SKM-1 treated with dmso at 0.1 percent for 144 hours (cell line): ENCODE measurements around the gene CD27.
"Not testable (repeated sequence)": the region's sequence is repeated elsewhere in the genome, so short reads cannot be mapped to it uniquely, and the experiment has no call there.

Source experiments
- DNase-seq: peaks from one replicate; lab custom pipeline; 2025; ENCODE audit not compliant: unreplicated experiment; lab: John Stamatoyannopoulos, UW

Gene CD27

DNA sequence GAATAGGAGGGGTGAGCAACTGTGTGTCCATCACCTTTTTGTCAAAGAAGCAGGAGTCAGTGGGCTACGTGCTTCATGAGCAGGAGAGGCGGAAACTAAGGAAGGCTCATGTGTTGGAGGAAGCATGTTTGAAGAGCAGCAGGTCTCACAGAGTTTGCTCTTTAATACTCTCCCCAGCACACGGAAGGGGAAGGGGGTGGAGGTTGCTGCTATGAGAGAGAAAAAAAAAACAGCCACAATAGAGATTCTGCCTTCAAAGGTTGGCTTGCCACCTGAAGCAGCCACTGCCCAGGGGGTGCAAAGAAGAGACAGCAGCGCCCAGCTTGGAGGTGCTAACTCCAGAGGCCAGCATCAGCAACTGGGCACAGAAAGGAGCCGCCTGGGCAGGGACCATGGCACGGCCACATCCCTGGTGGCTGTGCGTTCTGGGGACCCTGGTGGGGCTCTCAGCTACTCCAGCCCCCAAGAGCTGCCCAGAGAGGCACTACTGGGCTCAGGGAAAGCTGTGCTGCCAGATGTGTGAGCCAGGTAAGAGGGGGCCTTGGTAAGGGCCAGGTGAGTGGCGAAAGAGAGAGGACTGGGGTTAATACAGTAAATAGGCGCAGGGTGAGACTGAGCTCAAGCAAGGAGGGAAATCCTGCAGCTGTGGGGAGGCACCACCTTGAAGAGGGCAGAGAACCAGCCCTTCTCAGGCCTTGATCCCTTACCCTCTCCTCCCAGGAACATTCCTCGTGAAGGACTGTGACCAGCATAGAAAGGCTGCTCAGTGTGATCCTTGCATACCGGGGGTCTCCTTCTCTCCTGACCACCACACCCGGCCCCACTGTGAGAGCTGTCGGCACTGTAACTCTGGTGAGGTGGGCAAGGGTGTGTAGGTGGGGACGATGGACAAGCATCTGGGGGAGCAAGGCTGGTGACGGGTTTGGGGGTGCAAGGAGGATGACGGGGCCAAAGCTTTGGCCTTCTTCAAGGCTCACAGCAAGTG, at the start of gene CD27:
CD27 (plus strand) TSS at position 252 of the 985 bp plus-strand sequence; CDS start at position 393, 141 bp downstream.
- DNase-seq: no peak

DNA sequence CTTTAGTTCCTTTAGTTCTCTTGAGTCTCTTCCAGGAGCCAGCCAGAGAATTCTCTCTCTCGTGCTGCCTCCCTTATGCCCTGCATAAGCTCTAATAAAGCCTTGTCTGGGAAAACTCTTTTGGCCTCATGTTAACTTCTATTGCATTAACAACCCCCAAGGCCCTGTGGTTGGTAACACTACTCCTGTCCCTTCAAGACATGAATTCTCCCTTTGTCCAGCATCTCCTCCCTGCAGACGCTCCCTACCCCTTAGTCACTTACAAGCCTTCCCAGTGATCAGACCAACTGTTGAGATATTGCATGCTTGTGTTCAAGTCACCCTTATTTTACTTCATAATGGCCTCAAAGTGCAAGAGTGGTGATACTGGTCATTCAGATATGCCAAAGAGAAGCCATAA, 48.7 kb upstream of the CD27 start:
- DNase-seq: no peak

DNA sequence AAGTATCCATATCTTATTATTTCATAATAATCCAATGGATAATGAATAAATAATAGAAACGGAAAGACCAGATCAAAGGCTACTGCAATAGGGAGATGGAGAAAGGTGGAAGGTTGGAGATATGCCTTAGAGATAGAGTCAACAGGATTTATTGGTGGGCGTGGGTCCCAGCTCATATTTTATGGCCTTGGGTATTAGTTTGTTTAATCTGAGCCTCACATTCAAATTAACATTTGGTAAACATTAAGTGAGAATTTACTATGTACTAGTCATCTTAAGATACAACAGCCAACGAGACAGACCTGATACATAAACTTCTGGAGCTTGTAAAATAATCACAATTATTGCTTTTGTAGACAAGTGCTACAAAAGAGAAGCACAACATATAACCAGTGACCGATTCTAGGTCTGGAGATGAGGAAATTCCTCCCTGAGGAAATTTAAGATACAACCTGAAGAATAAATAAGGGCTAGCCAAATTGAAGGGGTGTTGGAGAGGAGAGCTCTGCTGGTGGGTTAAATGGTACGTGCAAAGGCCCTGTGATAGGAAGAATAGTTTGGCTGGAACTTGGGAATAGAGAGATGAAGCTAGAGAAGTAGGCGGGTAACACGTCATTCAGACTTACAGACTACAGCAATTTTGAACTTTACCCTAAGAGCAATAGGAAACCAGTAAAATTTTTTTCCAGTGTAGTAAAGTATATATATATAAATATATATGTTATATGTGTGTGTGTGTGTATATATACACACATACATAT, 44.7 kb upstream of the CD27 start:
- DNase-seq: no peak

DNA sequence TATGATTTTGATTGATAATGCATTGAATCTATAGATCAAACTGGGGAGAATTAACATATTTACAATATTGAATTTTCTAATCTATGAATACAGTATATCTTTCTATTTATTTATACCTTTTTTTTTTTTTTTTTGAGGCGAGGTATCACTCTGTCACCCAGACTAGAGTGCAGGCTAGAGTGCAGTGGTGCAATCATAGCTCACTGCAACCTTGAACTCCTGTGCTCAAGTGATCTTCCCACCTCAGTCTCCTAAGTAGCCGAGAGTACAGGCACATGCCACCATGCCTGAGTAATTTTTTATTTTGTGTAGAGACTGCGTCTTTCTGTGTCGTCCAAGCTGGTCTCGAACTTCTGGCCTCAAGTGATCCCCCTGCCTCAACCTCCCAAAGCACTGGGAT, 40.4 kb upstream of the CD27 start:
- no peak for DNase-seq

DNA sequence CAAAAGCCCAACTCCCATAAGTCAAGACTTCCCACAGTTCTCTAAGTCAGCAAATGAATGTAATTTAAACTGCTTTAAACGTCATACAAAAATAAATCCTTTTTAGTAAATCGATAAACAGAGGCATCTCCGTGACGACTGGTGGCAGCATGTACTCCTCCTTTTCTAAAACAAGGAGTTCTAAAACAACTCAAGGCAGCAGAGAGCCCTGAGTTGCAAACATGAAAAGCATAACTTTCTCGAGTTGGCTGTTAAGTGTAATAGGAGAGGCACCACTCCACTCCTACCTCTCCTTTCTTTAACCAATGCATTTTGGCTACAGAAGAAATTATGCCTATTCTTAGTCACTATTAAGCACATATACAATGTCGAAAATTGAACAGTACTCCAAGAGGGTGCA, 38.8 kb upstream of the CD27 start:
- DNase-seq: no peak

DNA sequence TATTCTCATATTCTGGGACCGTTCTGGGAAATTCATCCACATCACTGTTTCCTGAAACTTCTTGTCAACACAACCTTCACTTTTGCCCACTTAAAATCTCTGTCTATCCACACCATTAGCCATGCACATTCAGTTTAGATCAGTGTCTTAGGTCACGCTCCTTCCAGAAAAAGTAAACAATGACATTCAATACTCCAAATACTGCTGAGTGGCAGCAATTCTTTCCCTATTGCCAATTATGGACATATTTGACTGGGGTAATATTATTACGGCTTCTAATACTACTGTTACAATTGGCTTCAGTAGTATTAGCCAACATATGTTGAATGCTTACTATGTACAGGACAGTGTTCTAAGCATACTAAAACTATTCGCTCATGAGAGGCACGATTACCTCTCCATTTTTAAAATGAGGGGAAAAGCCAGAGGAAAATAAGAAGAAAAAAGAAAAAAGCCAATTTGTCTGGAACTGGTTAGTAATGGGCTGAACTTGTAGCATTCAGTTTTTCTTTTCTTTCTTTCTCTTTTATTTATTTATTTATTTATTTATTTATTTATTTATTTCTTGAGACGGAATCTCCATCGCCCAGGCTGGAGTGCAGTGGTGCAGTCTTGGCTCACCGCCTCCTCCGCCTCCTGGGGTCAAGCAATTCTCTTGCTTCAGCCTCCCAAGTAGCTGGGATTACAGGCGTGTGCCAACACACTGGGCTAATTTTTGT, 37.4 kb upstream of the CD27 start:
- DNase-seq: no peak

DNA sequence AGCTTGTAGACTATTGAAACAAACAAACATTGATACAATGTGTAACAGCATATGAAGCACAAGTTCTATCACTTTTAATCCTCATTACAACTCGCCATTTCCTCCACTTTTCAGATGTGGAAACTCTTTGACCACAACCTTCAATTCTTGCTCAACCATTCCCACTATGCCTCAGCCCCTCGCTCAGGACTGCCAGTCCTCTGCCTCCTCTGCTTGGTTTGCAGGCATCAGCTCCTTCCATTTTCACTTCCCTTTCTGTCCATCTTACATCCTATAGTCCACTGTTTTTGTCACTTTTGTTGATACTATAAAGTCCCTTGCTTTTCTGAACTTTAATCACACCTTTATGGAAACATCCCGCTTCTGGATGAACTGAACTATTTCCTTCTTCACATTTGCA, 28.2 kb upstream of the CD27 start:
- DNase-seq: peak; percentile 79

DNA sequence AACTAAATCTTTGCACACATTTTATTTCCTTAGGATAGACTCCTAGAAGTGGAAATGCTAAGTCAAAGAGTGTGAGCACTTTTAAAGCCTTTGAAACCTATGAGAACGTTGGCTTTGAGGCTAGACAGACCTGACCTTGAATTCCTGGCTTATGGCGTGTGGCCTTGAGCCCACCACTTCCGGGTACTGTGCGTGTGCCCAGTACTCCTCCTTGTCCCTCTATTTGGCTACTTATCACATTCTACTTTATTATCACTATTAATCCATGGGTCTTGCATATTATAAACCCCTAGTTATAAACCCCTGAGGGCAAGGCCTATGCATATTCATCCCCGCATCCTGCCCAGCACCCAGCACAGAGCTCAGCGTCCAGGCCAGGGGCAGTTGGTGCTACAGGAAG, 26.0 kb upstream of the CD27 start:
- no peak for DNase-seq

DNA sequence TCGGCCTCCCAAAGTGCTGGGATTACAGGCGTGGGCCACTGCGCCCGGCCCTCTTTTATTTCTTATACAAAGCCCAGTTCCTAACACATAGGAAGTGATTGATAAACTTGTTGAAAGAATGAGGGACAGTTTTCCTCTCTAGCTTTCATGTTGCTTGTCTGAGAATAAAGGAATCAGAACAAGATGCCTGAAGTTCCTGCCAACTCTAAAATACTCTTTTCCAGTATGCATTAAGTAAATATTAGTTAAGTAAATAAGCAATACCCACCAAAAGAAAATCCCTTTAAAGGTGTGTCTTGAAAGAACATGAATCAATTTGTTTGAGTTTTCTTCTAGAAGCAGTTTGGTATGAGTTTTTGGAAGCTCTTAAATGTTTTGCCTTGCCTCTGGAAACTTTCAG, 24.4 kb upstream of the CD27 start:
- DNase-seq: no peak

DNA sequence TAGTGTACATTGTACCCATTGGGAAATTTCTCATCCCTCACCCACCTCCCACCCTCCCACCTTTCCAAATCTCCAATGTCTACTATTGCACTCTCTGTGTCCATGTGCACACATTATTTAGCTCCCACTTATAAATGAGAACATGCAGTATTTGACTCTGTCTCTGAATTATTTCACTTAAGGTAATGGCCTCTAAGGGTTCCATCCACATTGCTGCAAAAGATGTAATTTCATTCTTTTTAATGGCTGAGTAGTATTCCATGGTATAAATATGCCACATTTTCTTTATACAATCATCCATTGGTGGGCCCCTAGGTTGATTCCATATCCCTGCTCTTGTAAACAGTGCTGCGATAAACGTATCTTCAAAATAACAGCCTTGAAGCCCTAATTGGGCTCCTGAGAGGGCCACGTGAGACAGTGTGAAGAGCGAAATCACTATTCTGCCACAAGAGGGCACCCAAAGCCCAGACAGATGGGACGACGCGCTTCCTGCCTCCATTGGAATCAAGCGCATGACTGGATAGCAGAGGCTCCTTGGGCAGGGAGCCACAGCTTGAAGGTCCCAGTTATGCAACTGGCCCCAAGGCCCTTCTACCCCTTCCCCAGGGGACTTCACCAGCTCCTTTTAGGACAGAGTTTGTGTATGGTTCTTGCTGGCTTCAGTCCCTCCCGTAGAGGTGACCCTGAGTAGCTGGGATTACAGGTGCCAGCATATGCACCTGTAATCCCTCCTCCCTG, 21.3 kb upstream of the CD27 start:
- peak; percentile 60 for DNase-seq

DNA sequence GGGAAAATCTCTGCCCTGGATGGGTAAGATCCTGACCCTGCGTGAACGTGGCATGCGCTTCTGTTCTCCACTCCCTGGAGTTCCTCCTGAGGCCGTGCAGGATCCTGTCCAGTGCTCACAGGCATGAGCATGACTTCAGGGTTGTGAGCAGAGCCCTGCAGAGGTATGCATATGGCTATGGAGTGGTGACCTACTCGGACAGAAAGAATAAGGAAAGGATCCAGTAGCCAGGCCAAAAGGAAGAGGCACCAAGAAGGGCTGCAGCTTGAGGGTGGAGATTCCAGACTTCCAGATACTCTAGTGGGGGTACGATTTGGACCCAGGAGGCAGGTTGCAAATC, 20.8 kb upstream of the CD27 start:
- DNase-seq: no peak

DNA sequence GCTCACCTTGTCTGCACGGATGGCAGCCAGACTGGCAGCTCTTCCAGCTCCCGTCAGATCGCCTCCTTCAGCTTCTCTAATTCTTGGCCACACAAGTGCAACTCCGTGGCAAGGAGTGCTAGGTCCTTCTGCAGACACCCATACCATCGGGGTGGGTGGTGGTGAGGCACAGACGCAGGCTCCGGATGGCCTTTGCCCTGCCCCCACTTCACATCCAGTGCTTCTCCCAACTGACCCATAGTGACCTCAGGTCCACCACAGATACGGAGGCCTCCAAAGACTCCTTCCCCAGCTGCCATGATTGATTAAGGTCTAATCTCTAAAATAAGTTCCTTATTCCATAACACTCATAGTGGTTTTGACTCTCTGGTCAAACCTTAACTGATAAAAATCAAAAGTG, 19.9 kb upstream of the CD27 start:
- no peak for DNase-seq

DNA sequence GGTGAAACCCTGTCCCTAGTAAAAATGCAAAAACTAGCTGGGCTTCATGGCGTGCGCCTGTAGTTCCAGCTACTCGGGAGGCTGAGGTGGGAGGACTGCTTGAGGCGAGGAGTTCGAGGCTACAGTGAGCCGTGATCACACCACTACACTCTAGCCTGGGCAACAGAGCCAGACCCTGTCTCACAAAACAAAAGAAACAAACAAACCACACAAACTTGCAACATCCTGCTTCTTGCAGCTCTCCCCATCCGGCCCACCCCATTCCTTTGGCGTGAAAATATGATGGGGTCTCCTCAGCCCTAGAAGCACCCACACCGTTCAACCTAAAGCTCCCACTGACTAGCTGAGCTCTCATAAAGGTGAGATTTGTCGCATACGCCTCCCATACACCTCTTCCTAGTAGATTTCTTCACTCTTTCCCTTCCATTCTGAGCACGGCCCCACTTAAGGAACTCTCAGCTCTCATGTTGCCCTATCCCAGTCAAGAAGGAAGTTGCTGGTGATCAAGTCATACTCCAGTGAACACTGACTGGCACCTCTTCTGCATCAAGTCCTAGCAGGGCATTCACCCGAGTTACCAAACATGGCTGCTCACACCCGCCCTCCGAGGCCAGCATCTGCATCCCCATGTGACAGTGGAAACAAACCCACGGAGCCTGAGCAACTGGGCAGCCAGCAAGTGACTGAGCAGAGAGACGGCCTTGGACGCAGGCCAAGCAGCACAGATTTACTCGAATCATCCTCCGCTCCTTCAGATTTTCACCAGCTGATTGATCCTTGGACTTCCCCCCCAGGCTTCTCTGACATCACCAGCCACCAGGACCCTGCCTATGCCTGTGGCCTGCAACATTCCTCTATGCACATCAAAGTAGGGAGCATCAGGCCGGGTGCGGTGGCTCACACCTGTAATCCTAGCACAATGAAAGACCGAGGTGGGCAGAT, 18.9 kb upstream of the CD27 start:
- DNase-seq: no peak

DNA sequence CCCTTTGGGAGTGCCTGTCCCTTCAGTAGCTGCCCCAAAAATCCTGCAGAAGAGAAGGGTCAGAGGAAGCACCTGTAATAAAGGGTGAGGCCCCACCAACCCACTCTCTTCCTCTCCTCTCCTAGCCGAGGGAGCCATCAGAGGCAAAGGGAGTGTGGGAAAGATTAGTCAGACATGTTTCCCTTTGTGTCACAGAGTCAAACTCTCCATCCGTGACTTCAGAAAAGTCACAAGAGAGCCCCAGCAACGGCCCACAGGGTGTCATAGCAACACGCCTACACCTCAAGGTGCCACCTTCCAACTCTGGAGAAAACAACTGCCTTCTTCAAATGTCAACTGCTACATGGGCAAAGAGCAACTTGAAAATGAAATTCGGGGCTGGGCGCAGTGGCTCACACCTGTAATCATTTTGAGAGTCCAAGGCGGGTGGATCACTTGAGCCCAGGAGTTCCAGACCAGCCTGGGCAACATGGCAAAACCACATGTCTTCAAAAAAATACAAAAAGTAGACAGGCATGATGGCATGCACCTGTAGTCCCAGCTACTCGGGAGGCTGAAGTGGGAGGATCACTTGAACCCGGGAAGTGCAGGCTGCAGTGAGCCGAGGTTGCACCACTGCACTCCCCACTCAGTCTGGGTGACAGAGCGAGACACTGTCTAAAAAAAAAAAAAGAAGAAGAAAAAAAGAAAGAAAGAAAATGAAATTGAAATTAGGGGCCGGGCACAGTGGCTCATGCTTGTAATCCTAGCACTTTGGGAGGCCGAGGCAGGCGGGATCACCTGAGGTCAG, 17.7 kb upstream of the CD27 start:
- no peak for DNase-seq

DNA sequence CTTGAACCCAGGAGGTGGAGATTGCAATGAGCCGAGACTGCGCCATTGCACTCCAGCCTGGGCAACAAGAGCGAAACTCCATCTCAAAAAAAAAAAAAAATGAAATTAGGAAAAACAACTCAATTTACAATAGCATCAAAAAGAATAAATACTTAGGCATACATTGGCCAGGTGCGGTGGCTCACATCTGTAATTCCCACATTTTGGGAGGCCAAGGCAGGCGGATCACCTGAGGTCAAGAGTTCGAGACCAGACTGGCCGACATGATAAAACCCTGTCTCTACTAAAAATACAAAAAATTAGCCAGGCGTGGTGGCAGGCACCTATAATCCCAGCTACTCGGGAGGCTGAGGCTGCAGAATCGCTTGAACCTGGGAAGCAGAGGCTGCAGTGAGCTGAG, 17.0 kb upstream of the CD27 start:
- not testable (repeated sequence) for DNase-seq

DNA sequence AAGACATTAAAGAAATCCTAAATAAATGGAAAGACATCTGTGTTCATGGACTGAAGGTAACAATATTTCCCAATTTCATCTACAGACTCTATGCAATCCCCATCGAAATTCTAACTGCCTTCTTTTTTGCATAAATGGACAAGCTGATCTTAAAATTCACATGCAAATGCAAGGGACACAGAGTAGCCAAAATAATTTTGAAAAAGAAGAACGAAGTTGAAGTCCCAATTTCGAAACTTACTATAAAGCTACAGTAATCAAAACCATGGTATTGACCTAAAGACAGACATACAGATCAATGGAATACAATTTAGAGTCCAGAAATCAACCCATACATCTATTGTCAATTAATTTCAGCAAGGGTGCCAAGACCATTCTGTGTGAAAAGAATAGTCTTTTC, 16.4 kb upstream of the CD27 start:
- DNase-seq: no peak

DNA sequence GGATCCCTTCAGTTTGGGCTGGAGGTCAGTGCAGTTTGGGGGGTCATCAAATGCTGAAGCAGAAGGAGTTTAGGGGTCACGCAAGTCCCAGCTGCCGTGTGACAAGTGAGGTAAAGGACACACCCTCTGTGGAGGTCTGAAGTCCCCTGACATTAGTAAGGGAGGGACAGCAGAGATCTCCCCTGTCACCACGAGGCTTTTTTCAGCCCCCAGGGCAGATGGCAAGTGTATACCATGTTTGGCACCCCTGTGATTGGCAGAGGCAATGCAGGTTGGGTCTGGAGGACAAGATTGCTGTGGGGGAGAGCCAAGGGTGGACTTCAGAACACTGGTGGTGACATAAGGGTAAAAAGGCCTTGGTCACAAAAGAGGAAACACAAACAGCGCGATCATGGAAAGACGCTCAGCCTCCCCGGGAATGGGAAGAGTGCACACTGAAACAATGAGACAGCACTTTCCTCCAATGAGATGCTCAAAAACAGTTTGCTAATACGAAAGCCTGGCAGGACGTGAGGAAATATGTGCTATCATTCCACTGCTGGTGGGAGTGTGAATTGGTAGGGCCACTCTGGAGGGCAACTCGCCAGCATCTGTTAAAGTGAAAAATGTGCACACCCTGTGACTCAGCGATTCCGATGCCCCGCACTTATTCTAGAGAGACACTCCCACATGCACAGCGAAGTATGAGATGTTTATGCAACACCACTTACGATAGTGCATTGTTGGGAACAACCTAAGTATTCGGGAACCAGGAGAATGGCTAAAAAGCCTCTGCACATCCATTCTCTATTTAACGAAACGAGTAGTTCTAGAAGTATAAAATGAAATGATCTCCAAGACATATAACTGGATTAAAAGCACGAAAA, 14.4 kb upstream of the CD27 start:
- peak; percentile 39 for DNase-seq

DNA sequence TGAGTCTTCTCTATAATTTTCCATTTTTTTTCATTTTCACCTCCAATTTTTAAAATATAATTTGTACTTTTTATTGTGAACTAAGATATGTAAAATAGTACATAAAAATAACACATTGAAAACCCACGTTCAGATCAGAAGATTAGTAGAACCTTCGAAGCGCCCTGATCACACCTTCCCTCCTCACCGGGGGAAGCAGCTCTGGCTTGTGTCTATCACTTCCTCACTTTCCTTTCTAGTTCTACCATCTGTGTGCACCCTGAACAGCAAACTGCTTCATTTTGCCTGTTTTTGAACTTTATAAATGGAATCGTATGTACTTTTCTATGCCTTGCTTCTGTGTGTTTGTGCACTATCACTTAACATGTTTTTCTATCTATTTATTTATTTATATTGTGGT, 11.8 kb upstream of the CD27 start:
- no peak for DNase-seq
